Activated T-helper 1 cell treated with anti-CD3 and anti-CD28 coated beads, Interleukin-2, amount 50 U/mL, for 16 hours (primary cell): ENCODE measurements around the gene GLI1.
"Not testable (repeated sequence)": the region's sequence is repeated elsewhere in the genome, so short reads cannot be mapped to it uniquely, and the experiment has no call there.

Source experiments
- DNase-seq, 2 donors: peaks; one replicate each; pipeline ENCODE4 v3.0.0-alpha.2; 2020; ENCODE audit warnings: low read depth in 1 of 2, low spot score in 1 of 2

Gene GLI1

DNA sequence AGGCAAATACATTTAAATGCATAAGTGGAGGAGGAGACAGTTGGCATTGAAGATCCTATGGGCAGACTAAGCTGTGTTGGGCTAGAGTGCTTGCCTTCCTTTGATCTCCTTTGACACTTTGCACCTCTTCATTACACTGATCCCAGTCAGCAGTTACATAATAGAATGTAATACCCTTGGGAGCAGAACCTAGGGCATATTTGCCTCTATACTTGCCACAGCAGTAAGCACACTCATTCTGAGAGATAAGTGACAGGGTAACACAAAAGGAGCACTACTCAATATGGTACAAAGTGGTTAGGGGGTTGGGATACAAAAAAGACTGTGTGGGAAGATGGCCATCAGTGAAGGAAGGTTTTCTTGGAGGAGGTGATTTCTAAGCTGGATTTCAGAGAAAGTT lies 37.2 kb downstream of the GLI1 start:
- no peak for DNase-seq

DNA sequence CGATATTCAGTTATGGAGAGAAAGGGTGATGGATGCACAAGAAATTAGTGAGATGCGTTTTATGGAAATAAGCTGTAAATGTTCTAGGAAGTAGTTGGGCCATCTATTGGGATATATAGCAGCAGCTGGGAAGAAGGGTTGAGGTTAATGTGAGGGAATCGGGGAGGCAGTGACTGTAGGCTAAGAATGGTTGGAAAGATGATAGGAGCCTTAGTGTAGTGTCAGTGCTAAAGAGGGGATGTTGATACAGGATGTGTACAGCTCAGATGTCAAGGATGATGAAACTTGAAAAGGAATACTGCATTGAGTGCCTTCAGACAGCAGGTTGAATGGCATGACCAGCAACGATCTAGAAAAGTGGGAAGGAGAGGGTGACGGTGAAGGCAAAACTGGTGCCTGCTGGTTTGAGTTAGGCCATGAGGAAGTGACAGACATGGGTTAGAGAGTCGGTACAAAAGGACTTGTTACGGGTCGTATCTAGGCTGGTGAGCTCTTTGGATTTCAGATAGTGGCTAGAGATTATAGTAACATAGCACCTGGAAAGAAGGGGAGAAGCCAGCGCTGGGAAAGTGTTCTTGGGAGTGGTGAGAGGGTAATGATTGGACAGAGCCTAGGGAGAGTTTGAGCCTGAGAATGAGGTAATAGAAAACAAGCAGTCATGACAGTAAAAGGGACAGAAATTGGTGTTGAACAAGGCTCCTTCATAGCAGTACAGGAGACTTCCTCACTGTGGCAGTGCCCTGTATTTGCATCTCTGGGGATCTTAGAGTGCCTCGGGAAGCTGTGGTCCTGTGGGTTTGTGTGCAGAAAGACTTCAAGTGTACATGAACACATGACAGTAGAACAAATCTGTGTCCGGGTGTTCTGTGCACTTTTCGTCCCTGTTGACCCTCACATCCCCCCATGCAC lies 37.9 kb downstream of the GLI1 start:
- no peak for DNase-seq

DNA sequence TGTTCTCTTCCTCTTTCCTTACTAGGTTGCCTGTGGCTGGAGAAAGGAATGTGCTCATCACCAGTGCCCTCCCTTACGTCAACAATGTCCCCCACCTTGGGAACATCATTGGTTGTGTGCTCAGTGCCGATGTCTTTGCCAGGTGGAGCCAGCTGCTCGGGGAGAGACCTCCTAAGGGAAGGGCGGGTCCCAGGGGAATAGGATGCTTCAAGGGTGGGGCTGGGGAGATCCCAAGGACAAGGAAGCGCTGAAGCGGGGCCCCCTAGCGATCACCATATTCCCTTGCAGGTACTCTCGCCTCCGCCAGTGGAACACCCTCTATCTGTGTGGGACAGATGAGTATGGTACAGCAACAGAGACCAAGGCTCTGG lies 38.5 kb downstream of the GLI1 start:
- no peak for DNase-seq

DNA sequence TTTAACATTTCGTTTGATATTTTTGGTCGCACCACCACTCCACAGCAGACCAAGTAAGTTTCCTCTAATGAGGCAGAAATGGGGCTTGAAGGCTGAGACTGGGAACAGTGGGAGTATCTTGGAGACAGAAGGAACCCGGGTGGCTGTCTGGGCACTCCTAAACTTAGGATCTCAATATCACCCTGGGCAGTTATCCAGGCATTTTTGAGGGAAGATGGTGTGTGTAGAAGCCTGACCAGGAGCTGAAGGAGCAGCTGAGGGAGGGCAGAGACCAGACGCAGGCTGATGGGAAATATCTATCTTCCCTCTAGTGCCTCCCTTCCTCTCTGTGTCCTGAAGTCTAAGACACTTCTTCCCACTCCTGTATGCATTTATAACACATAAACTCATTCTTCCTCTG lies 39.0 kb downstream of the GLI1 start:
- no peak for DNase-seq

DNA sequence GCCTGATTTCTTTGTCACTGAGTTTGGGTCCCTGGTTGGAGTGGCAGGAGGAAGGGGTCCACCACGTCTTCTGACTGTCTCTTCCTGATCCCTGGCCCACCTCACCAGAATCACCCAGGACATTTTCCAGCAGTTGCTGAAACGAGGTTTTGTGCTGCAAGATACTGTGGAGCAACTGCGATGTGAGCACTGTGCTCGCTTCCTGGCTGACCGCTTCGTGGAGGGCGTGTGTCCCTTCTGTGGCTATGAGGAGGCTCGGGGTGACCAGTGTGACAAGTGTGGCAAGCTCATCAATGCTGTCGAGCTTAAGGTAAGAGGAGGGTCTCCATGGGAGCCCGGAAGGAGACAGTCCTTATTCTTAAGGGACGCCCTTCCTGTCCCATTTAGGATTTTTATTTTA lies 40.6 kb downstream of the GLI1 start:
- DNase-seq, result no peak

DNA sequence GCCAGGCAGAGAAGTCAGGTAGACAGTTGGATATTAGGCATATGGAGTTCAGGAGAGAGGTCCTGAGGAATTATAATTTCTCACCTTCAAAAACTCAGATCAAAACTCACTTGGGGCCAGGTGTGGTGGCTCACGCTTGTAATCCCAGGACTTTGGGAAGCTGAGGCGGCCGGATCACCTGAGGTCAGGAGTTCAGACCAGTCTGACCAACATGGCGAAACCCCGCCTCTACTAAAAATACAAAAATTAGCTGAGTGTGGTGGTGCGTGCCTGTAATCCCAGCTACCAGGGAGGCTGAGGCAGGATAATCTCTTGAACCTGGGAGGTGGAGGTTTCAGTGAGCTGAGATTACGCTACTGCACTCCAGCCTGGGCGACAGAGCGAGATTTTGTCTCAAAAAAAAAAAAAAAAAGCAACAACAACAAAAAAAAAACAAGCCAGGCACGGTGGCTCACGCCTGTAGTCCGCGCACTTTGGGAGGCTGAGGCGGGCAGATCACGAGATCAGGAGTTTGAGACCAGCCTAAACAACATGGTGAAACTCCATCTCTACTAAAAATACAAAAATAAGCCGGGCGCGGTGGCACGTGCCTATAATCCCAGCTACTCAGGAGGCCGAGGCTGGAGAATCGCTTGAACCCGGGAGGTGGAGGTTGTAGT lies 42.9 kb downstream of the GLI1 start:
- not testable (repeated sequence) for DNase-seq

DNA sequence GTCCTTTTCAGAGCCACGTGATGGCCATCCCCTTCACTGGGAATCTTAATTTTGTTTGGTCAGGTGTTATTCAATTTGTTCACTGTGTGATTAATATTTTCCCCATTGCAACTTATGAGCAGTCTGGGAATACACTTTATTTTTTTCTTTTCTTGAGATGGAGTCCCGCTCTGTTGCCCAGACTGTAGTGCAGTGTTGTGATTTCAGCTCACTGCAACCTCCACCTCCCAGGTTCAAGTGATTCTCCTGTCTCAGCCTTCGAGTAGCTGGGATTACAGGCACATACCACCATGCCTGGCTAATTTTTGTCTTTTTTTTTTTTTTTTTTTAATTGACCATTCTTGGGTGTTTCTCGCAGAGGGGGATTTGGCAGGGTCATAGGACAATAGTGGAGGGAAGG lies 47.0 kb downstream of the GLI1 start:
- DNase-seq, result not testable (repeated sequence)

DNA sequence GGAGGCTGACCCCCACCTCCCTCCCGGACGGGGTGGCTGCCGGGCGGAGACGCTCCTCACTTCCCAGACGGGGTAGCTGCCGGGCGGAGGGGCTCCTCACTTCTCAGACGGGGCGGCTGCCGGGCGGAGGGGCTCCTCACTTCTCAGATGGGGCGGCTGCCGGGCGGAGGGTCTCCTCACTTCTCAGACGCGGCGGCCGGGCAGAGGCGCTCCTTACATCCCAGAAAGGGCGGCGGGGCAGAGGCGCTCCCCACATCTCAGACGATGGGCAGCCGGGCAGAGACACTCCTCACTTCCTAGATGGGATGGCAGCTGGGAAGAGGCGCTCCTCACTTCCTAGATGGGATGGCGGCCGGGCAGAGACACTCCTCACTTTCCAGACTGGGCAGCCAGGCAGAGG lies 48.2 kb downstream of the GLI1 start:
- not testable (repeated sequence) for DNase-seq

DNA sequence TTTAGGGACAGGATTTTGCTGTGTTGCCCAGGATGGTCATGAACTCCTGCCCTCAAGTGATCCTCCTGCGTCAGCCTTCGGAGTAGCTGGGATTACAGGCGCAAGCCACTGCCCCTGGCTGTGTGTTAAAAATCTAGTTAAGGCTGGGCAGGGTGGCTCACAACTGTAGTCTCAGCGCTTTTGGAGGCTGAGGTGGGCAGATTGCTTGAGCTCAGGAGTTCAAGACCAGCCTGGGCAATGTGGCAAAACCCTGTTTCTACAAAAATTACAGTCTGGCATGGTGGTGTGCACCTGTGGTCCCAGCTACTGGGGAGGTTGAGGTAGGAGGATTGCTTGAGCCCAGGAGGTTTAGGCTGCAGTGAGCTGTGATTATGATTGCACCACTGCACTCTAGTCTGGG lies 51.6 kb downstream of the GLI1 start:
- no peak for DNase-seq

DNA sequence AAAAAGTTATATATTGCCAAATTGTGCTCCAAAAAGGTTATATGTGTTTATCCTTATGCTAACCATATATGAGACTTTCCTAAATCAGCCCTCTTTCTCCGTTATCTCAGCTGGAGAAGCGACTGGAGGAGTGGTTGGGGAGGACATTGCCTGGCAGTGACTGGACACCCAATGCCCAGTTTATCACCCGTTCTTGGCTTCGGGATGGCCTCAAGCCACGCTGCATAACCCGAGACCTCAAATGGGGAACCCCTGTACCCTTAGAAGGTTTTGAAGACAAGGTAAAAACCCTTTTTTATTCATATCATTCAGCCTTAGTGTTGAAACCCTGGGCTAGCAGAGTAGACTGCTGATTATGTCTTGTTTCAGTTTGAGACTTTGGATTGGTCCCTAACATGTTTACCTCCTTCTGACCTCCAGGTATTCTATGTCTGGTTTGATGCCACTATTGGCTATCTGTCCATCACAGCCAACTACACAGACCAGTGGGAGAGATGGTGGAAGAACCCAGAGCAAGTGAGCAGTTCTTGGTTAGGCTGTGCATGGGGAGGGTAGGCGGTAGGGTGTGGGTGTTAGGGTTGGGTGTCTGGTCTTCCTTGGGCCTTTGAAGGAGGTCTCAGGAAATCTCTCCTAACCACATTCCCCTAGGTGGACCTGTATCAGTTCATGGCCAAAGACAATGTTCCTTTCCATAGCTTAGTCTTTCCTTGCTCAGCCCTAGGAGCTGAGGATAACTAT lies 52.2 kb downstream of the GLI1 start:
- DNase-seq, result no peak

DNA sequence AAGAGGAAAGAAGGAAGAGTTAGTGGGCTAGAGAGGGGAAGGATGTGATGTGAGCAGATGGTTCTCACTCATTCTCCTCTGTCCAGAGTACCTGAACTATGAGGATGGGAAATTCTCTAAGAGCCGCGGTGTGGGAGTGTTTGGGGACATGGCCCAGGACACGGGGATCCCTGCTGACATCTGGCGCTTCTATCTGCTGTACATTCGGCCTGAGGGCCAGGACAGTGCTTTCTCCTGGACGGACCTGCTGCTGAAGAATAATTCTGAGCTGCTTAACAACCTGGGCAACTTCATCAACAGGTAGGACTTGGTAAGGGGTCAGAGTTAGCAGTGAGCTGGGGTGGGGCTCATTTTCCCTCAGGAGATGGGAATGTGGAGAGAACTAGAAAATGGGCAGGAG lies 53.1 kb downstream of the GLI1 start:
- no peak for DNase-seq

DNA sequence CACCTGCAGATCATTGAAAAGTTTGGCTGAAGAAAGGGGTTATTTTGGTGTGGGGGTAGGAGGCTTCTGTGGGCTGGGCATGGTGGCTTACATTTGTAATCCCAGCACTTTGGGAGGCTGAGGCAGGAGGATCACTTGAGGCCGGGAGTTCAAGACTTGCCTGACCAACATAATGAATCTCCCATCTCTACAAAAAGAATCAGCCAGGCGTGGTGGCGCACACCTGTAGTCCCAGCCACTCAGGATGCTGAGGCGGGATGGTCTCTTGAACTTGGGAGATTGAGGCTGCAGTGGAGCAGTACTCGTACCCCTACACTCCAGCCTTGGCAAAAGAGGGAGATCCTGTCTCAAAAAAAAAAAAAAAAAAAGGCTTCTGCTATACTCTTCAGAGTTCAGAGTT lies 53.7 kb downstream of the GLI1 start:
- DNase-seq, result no peak

DNA sequence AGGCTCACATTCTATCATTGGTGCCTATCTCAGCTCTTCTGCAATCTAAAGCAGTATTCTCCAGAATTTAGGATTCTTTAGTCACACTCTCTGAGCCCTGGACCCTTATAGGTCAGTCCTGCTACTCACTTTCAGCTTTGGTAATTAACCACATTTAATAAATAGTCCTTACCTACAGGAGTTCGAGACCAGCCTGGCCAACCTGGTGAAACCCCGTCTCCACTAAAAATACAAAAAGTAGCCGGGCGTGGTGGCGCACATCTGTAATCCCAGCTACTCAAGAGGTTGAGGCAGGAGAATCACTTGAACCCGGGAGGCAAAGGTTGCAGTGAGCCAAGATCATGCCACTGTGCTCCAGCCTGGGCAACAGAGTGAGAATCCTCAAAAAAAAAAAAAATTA lies 54.1 kb downstream of the GLI1 start:
- DNase-seq, result not testable (repeated sequence)

DNA sequence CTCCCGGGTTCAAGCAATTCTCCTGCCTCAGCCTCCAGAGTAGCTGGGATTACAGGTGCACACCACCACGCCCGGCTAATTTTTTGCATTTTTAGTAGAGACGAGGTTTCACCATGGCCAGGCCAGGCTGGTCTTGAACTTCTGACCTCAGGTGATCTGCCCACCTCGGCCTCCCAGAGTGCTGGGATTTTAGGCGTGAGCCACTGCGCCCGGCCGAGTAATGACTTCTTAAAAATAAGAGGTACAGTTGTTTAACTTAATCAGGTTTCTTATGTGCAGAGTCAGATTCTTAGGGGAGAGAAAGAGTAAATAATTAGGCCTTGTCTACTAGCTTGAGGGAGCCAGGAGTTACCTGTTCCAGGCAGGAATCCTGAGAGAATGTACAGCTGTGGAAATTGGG lies 54.7 kb downstream of the GLI1 start:
- not testable (repeated sequence) for DNase-seq

DNA sequence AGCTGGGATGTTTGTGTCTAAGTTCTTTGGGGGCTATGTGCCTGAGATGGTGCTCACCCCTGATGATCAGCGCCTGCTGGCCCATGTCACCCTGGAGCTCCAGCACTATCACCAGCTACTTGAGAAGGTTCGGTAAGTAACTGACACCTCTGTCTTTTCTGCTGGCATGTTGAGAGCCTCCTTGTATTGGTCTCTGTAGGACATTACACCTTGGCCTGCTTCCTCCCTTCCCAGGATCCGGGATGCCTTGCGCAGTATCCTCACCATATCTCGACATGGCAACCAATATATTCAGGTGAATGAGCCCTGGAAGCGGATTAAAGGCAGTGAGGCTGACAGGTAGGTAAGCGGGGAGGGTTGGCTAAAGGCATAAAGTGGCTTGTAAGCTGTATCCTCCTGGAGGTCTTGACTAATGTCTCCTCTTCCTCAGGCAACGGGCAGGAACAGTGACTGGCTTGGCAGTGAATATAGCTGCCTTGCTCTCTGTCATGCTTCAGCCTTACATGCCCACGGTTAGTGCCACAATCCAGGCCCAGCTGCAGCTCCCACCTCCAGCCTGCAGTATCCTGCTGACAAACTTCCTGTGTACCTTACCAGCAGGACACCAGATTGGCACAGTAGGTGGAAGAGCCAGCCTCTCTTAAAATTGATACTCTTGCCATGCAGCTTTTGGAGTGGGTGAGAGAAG lies 55.3 kb downstream of the GLI1 start:
- no peak for DNase-seq

DNA sequence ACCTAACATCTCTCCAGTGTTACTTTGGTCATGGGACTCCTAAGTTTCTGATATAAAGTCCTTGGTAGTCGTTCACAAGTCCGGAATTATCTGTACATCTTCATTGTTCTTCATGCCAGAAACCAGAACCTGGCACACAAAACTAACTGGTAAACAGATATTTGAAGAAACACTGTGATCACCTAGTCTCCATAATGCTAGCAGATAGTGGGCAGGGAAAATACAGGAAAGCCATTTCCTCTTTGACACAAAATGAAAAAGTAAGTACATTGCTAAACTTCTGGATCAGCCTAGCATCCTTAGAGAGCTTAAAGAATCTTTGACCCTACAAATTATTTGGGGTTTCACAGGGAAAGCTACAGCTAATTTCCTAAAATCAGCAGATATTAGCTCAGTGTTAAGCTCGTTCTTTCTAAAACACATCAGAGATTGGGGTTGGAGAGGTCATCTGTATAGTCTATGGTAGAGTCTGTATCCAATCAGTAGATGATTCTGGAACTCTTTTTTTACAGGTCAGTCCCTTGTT lies 55.9 kb downstream of the GLI1 start:
- DNase-seq, result no peak

DNA sequence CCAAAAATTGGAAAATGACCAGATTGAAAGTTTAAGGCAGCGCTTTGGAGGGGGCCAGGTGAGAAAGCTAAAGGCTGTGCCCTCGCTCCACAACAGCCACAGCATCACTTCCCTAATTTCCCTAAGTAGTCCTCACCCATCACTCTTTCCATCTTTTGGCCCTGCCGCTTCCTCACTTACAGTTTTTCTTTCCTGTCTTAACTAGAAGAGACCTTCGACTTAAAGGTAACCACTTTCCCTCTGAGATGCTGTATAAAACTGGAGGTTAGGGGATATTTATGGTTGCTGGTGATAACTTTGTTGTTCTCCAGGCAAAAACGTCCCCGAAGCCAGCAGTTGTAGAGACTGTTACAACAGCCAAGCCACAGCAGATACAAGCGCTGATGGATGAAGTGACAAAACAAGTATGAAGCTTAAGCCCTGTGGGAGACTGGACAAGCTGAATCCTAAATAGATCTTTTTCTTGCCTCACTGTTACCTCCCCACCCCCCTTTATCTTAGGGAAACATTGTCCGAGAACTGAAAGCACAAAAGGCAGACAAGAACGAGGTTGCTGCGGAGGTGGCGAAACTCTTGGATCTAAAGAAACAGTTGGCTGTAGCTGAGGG lies 56.5 kb downstream of the GLI1 start:
- DNase-seq, result no peak

DNA sequence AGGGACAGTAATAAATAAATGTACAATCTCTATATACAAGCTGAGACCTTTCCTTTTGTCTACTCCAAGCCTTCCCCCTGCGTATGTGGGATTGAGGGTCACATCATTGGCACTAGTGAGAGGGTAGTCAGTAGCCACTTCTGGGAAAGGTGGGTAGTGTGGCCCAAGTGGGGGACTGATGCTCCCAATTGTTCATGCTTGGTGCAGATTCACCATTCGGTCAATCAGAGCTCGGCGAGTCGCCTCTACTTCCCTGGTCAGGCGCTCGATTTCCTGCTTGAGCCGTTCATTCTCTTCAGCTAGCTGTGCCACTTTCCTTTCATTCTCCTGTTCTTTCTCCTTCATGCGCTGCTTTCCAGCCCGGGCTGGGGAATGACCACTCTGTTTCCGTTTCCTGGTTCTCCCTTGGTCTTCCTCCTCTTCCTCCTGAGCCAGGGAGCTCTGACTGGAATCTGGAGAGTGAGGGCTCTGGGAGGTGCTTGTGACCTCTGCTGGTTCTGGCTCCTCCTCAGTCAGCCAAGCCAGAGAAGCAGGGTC lies 57.1 kb downstream of the GLI1 start:
- no peak for DNase-seq

DNA sequence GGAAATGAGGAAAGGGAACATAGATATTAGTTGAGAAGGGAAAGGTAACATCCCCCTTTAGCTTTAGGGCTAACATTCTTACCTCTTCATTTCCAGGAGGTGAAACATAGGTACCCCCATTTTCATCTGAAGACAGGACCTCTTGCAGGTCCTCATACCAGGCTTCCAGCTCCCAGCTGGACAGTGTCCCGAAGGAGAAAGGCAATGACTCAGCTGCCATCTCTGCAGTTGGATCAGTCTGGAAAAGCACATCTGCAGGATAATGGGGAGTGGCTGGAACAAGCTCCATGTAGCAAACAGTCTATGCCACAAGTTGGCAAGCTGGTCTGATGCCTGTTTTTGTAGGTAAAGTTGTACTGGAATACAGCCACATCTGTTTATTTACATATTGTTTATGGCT lies 57.6 kb downstream of the GLI1 start:
- no peak for DNase-seq

DNA sequence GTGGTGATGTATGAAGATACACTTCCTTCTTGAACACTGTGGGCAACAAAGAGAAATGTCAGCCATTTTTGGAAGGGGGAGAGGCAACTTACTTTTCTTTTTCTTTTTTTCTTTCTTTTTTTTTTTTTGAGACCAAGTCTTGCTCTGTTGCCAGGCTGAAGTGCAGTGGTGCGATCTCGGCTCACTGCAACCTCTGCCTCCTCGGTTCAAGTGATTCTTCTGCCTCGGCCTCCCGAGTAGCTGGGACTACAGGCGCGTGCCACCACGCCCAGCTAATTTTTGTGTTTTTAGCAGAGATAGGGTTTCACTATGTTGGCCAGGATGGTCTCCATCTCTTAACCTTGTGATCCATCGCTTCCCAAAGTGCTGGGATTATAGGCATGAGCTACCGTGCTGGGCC lies 58.1 kb downstream of the GLI1 start:
- DNase-seq, result not testable (repeated sequence)
